Stimulated activated CD8-positive, alpha-beta memory T cell treated with anti-CD3 and anti-CD28 coated beads, Interleukin-2, amount 100 ng/mL, for 48 hours (primary cell): ENCODE results near the gene DHX58.
"Not testable (repeated sequence)": the region's sequence is repeated elsewhere in the genome, so short reads cannot be mapped to it uniquely, and the experiment has no call there.

Experiments
- DNase-seq, 2 donors: peaks; one replicate each; pipeline ENCODE4 v3.0.0-alpha.2; 2020; ENCODE audit warnings: low read depth in 2 of 2

DHX58 gene

GRCh38 chr17:42112552-42113176, at the start of gene DHX58:
DHX58 (minus strand) TSS chr17:42112714; CDS start chr17:42111892, 822 bp downstream.
- peak in 1 of 2 donors; percentile 57 for DNase-seq

DNA sequence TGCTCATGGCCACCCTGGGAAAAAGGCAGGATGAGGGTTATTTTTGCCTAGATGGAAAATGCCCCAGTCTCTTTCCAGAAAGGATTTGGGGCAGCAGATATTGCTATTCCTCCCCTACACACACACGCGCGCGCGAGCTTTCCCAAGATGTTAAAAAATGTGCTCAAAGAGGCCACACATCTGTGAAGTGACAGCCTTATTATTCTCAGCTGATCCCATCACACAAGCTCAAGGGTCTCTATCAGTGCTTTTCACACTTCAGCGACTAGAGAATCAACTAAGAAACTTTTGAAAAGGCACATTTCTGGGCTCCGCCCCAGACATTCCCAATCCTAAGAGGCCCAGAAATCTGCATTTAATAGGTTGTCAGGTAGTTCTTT, 48.0 kb upstream of the DHX58 start:
- DNase-seq: no peak

GRCh38 chr17:42159796-42160530, 47.4 kb upstream of the DHX58 start:
- no peak for DNase-seq

DNA sequence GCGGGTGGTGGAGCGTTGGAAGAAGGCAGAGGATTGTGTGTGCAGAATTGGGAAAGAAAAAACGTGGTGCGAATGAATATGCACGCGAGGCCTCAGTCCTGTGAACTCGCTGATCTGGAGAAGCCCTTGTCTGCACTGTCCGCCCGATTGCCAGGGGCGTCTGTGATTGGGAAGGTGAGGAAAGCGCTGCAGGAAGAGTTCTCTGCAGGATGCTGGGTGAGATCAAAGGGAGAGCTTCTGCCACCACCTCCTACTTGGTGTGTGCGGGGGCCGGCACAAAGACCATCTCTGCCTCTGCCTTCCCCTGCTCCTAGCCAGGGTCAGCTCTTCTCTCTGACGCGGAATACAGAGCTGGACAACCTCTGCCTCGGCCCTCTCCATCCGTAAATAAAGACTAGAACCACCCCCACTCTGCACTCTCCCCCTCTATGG, 43.1 kb upstream of the DHX58 start:
- DNase-seq: no peak

DNA sequence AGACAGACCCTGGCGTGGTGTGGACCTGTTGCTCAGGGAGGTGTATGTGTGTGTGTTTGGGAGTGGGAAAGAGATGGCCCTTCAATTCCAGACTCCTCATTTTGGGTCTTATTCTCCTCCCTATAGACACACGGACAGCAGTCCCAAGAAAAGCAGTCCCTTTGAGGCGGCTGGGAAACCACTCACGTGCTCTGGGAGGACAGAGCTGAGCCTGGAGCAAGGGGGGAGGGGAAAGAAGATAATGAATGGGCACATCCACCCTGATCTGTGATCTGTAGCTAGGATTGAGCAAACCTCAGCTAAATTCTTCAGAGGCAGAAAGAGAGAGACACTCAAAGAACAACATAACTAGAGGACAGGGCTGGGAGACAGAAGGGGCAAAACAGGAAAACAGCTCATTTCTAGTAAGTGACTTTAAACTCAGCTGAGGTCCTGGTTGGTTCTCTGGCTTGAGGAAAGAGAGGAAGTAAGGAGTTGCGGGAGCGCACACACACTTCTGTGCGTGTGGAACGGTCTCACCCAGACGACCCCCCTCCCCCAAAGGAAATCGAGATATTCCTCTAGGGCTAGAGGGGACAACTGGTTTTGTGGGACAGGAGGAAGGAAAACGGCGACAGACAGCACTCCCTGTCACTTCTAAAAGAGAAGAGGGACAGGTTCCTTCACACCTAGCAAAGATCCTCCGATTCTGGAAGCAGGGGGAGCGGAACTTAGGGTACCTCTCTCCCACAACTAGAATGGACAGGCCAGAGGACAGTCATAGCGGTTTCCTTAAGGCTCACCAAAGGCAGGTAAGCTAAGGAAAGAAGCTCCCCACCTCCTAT, 41.6 kb upstream of the DHX58 start:
- no peak for DNase-seq

DNA sequence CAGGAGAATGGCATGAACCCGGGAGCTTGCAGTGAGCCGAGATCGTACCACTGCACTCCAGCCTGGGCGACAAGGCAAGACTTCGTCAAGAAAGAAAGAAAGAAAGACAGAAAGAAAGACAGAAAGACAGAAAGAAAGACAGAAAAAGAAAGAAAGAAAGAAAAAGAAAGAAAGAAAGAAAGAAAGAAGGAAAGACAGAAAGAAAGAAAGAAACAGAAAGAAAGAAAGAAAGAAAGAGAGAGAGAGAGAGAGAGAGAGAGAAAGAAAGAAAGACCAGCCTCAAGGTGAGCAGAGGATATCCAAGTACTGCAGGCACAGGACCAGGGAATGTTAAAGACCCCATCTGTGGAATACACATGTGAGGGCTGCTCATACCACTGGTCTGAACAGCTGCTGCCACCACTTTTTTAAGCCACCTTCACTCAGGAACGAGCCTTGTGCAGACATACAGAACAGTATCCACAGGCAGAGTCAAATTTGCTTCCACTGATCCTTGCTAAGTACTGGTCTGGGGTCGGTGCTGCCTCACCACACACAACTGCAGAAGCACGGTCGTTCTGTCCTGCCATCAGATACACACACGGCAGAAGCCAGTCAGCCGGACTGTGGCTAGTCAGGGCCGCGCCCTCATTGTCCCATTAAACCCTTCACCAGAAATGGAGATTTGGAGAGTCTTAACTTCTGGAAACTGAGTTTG, 34.5 kb upstream of the DHX58 start:
- DNase-seq: no peak

- not testable (repeated sequence) for DNase-seq
Measured at GRCh38 chr17:42143138-42143537, 30.6 kb upstream of the DHX58 start.

DNA sequence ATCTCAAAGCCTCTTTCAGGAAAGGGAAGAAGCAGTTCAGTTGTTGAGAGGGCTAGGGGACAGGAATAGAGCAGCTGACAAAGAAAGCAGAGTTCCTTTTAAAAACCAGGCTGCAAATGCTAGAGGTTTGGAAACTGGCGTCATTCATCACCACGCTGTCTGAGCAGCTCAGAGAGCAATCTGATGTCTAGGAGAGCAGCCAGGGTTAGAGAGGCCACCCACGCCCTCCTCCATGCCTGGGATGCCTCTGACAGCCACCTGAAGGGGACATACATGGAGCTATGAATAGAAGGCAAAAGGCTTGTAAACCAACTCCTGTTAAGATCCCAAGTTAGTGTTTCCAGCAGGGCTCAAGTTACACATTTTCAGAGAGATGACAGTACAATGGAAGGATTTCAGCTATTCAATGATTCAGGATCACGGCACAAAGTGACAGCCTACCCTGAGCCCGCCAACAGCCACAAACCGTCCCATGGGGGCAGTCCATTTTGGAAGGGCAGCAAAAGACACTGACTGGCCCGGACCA, 29.9 kb upstream of the DHX58 start:
- no peak for DNase-seq

- no peak for DNase-seq
Measured at GRCh38 chr17:42141382-42141781, 28.9 kb upstream of the DHX58 start.

- not testable (repeated sequence) for DNase-seq
Measured at GRCh38 chr17:42140690-42141089, 28.2 kb upstream of the DHX58 start.

DNA sequence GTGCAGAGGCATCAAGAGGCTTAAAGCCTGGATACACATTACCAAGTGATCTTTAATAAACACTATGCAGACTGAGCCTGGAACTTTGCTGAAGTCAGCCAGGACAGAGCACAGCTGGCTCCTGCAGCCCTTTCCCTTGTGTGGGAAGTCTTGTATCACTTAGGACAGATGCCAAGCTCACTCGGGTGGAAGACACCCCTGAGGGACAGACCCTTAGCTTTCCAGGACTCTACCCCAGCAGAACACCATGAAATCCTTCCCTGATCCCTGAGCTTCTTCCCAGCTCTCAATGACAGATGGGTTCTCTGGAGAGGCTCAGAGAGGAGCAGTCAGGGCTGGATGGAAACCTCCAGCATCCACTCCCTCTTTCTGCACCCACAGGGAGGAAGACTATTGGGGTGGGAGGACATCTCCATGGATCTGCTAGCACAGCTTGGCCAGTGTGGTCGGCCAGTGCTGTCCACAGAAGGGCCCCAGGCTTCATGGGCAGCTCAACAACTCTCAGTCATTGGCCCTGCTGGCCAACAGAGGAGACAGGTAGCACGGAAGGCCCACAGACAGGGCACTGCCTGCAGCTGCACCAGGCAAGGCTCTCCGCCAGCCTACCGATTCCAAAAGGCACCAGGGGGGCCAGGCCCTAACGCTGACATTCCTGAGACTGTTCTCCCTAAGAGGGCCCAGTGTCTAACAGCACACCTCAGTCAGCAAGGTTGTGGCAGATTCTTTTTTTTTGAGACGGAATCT, 26.4 kb upstream of the DHX58 start:
- no peak for DNase-seq

DNA sequence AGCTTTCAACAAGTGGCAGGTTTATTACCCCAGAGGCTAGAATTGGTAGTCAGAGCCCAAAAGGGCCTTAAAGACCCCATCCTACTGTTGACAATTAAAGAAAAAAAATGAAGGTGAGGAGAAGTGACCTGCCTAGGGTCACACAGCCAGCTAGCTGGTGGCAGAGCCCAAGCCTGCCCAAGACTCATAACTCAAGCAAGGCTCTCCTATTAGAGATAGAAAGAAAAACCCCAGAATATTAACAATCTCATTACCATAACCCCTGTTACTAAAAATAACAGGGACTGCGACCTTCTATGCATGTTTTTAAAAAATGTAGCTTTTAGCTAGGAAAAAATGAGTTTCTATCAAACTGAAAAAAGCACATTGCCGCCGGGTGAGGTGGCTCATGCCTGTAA, 24.1 kb upstream of the DHX58 start:
- DNase-seq: no peak

DNA sequence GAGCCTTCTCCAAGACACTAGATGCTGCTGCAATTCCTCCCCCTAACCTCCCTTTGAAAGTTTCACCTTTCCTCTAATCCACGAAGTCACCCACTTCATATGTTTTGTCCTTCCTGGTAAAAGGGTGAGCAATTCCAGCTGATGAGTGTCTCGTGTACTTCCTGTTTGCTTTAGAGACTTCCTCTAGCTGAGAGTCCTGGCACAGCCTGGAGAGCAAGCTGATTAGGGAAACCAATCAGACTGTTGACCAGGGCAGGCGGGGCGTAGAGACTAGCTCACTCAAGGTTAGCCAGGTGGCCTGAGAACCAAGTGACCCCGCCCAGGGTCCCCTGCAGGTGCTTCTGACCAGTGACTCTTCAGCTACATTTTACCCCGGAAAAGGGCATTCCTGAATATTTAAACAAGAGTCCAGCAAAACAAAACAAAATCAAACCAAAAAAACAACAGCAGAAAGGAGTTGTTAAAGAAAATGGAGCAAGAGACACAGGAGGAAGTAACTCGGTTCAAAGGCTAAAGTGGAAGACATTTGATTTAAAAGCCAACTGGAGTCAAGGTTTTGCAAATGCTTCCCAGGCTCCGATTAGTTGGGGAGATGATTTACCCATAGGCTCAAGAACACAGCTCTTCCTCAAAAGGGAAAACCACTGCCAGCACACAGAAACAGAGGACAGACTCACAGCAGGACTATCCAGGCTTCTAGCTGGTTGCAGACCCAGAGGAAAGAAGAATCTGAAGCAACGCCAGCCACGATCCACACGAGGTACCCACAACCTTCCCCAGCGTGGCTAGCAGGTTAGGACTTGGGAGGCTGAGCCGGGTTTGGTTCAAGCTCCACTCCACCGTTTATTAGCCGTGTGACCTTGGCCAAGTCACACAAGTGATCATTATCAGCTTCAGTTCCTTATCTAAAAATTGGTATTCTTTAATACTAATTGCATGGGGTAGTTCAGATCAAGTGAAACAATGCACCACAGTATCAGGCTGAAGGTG, 23.4 kb upstream of the DHX58 start:
- DNase-seq: no peak

- no peak for DNase-seq
Measured at GRCh38 chr17:42135151-42135550, 22.6 kb upstream of the DHX58 start.

DNA sequence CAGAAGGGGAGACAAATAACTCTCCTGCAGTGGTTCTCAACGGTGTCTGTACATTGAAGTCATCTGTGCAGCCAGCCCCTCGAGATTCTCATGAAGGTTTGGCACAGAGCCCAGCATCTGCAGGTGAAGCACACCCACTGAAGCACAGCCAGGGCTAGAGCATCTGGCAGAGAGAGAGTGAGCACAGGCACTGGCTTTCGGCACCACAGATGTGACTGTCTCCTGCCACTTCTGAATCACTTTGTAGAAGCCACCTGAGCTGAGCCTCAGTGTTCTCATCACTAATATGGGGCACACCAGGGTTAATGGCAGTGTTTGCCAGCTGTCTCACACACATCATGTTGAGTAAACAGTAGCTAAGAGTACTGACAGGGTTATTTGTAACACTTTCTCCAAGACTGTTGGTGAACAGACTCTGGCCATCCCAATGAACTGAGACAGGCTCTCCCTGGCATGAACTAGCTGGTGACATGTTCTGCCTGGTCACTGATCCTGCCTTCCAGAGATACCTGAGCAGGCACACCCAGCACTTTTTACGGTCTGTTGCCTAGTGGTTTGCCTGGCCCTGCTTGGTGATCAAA, 21.0 kb upstream of the DHX58 start:
- no peak for DNase-seq

GRCh38 chr17:42132941-42133340, 20.4 kb upstream of the DHX58 start:
- no peak for DNase-seq

GRCh38 chr17:42131981-42132432, 19.5 kb upstream of the DHX58 start:
- DNase-seq: no peak

DNA sequence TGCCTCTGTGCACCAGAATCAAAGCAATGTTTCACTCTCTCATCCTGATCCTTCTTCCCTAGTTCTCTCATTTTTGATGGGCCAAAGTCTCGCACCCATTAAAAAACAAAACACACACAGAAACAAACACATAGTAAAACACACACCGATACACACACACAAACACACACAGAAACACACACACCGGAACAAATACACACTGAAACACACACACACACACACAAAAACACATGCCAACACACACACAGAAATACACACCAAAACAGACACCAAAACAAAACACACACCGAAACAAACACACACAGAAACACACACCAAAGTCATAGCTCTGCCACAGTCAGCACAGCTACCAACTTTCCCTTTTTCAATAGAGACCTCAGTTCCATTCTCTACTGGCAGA, 18.7 kb upstream of the DHX58 start:
- DNase-seq: no peak

GRCh38 chr17:42130310-42130936, 17.9 kb upstream of the DHX58 start:
- no peak for DNase-seq
